Vagina (tissue), 2 donors: Measurements from ENCODE around the gene CLEC4G.

Experiments
- CTCF ChIP-seq, 3 experiments: fragments of 450-650 bp in 2 of 3; fragments of 200-600 bp in 1 of 3; sonication (generic) in 1 of 3; IDR thresholded peaks; one replicate each; pipeline ENCODE4 v1.5.1; 2017 to 2019; ENCODE audit warnings: antibody characterized with exemption in 3 of 3, mild to moderate bottlenecking in 2 of 3, moderate library complexity in 2 of 3
- POLR2A ChIP-seq, 2 donors: fragments of 450-650 bp; IDR thresholded peaks; one replicate each; pipeline ENCODE4 v1.6.1; 2017; ENCODE audit warnings: antibody characterized with exemption in 2 of 2, mild to moderate bottlenecking in 2 of 2, moderate library complexity in 2 of 2
- POLR2AphosphoS5 ChIP-seq, 2 donors: sonication (generic); formaldehyde crosslinking; IDR thresholded peaks; one replicate each; pipeline ENCODE4 v1.9.0; 2017; ENCODE audit warnings: antibody characterized with exemption in 2 of 2, mild to moderate bottlenecking in 2 of 2, low read depth in 1 of 2; ENCODE audit not compliant: insufficient read depth in 1 of 2

- no peak for TF ChIP-seq CTCF (IDR thresholded peaks at IDR 0.05)
- no peak for TF ChIP-seq POLR2AphosphoS5 (IDR thresholded peaks at IDR 0.05; ENCODE audit: insufficient read depth in 1 of 2, low read depth in 1 of 2)
- no peak for TF ChIP-seq POLR2A (IDR thresholded peaks at IDR 0.05)
These were observed 25.4 kb upstream of the CLEC4G start for GRCh38 chr19:7757358-7757757.
